PC-3 (cell line): ENCODE results near the gene IL31RA. TPM values are rescaled to one million over a fixed set of nuclear protein-coding genes. Genes with fewer than 3 reads are reported as not detected.

Source experiments
- ATAC-seq: fragments of 200-7000 bp; cut with Tn5 transposase; 2 replicates; pipeline ENCODE4 v1.9.1; 2020; ENCODE audit warnings: mild to moderate bottlenecking, moderate library complexity
- BruUV-seq: library from RNA; stranded (reverse); fragments of 400-500 nt; replicated peaks from 2 replicates; lab custom pipeline; 2021; lab: Mats Ljungman, UMichigan
- CTCF ChIA-PET: fragments of 300-600 bp; sonication (Branson Sonifier 250); formaldehyde crosslinking; loops from one replicate; lab custom pipeline; 2022; ENCODE audit warnings: antibody characterized with exemption; lab: Charles Lee
- POLR2A ChIA-PET: fragments of 300-600 bp; sonication (Branson Sonifier 250); formaldehyde crosslinking; loops from one replicate; lab custom pipeline; 2022; ENCODE audit warnings: antibody characterized with exemption; ENCODE audit not compliant: unreplicated experiment; lab: Charles Lee
- DNase-seq: peaks from one replicate; pipeline ENCODE4 v3.0.0-alpha.2; 2015
- H2AFZ ChIP-seq: fragments of 300-600 bp; sonication (generic); 2 replicates; pipeline ENCODE4 v1.6.0; 2016; ENCODE audit warnings: antibody characterized with exemption, low read length
- H3F3A ChIP-seq: fragments of 300-600 bp; sonication (generic); one replicate; pipeline ENCODE4 v1.6.0; 2017; ENCODE audit warnings: antibody characterized with exemption, low read length, control low read depth, mild to moderate bottlenecking; ENCODE audit not compliant: unreplicated experiment
- H3K27ac ChIP-seq: fragments of 300-600 bp; sonication (generic); 2 replicates; pipeline ENCODE4 v1.5.1; 2016; ENCODE audit warnings: mild to moderate bottlenecking, low read length
- H3K27me3 ChIP-seq: fragments of 300-600 bp; sonication (generic); 2 replicates; pipeline ENCODE4 v1.6.1; 2016; ENCODE audit warnings: low read length, mixed read lengths
- H3K36me3 ChIP-seq: fragments of 300-600 bp; sonication (generic); 2 replicates; pipeline ENCODE4 v1.6.1; 2016; ENCODE audit warnings: low read depth, mixed run types, low read length, mixed read lengths
- H3K4me1 ChIP-seq: fragments of 300-600 bp; sonication (generic); 2 replicates; pipeline ENCODE4 v1.5.1; 2016; ENCODE audit warnings: low read length; ENCODE audit not compliant: insufficient read depth
- H3K4me2 ChIP-seq: fragments of 300-600 bp; sonication (generic); 2 replicates; pipeline ENCODE4 v1.6.0; 2016; ENCODE audit warnings: low read length
- H3K4me3 ChIP-seq: fragments of 300-600 bp; sonication (generic); 2 replicates; pipeline ENCODE4 v1.5.1; 2016; ENCODE audit warnings: mild to moderate bottlenecking, low read length, mixed read lengths
- H3K79me2 ChIP-seq: fragments of 300-600 bp; sonication (generic); 2 replicates; pipeline ENCODE4 v1.6.1; 2017; ENCODE audit warnings: low read length, mixed read lengths
- H3K9ac ChIP-seq: fragments of 300-600 bp; sonication (generic); 2 replicates; pipeline ENCODE4 v1.6.0; 2016; ENCODE audit warnings: mild to moderate bottlenecking, low read length
- H3K9me2 ChIP-seq: fragments of 300-600 bp; sonication (generic); replicated peaks from 2 replicates; pipeline ENCODE4 v1.6.1; 2016; ENCODE audit warnings: mixed run types, low read length, mixed read lengths
- H3K9me3 ChIP-seq: fragments of 300-600 bp; sonication (generic); 2 replicates; pipeline ENCODE4 v1.6.1; 2016; ENCODE audit warnings: low read length, mixed read lengths
- H4K20me1 ChIP-seq: fragments of 300-600 bp; sonication (generic); 2 replicates; pipeline ENCODE4 v1.6.1; 2016; ENCODE audit warnings: low read length, mixed read lengths
- EZH2 ChIP-seq: fragments of 300-600 bp; sonication (generic); IDR thresholded peaks from one replicate; pipeline ENCODE4 v1.6.1; 2017; ENCODE audit warnings: antibody characterized with exemption, mild to moderate bottlenecking, low read length; ENCODE audit not compliant: unreplicated experiment
- EZH2phosphoT487 ChIP-seq: fragments of 300-600 bp; sonication (generic); IDR thresholded peaks from 2 replicates; pipeline ENCODE4 v1.6.1; 2018; ENCODE audit warnings: mild to moderate bottlenecking, antibody characterized with exemption, low read length, borderline replicate concordance
- intact Hi-C: fragments of 100-400 bp; cut with micrococcal nuclease; formaldehyde crosslinking; loops from 2 replicates; pipeline ENCODE4 v1.9.0; 2023
- total RNA-seq: library from RNA; depleted of rRNA; stranded (reverse); fragments of >200 nt; gene quantifications from 2 replicates; pipeline ENCODE4 v1.2.3, GENCODE V29; 2014
- TF ChIP-seq, protein P1 (sequence below): fragments of 300-600 bp; sonication (generic); conservative IDR thresholded peaks from 2 replicates; pipeline ENCODE4 v1.5.1; 2017; ENCODE audit warnings: antibody characterized with exemption, low read depth, mild to moderate bottlenecking, low read length

The IL31RA gene
- total RNA-seq, 1 experiment from 2014 or later, result 1.6 TPM

DNA sequence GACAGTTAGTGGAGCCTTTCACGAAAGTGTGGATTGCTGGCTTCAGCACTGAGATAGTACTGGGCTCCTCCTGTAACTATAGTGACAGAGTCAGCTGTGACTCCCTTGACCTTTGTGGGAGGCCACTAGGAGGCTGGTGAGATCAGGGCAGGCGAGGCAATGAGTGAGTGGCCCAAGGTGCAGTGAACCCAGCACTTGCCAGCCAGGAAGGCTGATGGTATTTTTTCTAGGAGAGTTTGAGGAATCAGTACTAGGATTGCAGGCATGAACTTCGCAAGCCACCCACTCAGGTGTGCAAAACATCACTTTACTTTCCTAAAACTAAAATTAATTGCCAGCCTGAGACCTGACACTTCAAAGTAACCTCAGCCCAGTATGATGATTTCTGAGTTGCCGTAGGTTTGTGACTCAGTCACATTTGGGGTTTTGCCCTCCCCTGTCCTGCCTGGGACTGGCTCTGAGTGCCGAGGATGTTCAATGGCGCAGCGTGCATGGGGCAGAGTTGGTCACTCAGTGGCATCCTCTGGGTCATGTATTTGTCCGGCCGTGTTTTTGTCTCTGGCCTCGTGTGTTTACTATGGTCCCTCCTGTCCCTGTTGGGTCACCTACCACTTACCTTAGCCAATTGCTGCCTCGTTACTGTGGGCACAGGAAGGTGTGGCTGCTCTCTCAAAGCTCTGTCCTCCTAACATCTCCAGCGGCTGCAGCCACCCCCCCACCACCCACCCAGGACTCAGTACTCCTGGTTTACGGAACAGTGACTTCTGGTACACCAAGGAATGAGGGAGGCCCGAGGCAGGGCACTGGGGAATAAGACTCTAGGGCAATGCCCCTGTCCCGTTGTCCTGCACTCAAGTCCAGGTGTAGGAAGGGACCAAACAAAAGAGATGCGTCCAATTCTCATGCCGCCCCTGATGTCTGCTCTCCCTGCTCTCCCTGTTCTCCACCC is 67.2 kb downstream of the IL31RA start:
- no peak overlapping the region for H3K27ac ChIP-seq
- no peak for ATAC-seq
- BruUV-seq, result no TSS peak
- H4K20me1 ChIP-seq, result no peaks in the 10 kb centered on the region
- TF ChIP-seq, protein P1, sequence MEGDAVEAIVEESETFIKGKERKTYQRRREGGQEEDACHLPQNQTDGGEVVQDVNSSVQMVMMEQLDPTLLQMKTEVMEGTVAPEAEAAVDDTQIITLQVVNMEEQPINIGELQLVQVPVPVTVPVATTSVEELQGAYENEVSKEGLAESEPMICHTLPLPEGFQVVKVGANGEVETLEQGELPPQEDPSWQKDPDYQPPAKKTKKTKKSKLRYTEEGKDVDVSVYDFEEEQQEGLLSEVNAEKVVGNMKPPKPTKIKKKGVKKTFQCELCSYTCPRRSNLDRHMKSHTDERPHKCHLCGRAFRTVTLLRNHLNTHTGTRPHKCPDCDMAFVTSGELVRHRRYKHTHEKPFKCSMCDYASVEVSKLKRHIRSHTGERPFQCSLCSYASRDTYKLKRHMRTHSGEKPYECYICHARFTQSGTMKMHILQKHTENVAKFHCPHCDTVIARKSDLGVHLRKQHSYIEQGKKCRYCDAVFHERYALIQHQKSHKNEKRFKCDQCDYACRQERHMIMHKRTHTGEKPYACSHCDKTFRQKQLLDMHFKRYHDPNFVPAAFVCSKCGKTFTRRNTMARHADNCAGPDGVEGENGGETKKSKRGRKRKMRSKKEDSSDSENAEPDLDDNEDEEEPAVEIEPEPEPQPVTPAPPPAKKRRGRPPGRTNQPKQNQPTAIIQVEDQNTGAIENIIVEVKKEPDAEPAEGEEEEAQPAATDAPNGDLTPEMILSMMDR, result no peak
- TF ChIP-seq EZH2, result no peak
- no peak for TF ChIP-seq EZH2phosphoT487
- H3K9me3 ChIP-seq, result no peaks in the 10 kb centered on the region
- CTCF ChIA-PET, result no interaction called here
- no peaks in the 10 kb centered on the region for H3K9me2 ChIP-seq
- POLR2A ChIA-PET, result no interaction called here
- no peaks in the 10 kb centered on the region for H3K27me3 ChIP-seq
- intact Hi-C loops, result no loop called here
- peaks cover 10% of the 10 kb centered on the region; the same call in 1 of the 2 replicates for H3K4me1 ChIP-seq
- no peaks in the 10 kb centered on the region for H3F3A ChIP-seq
- no peak overlapping the region for H3K4me2 ChIP-seq
- H3K9ac ChIP-seq, result no peak overlapping the region
- H2AFZ ChIP-seq, result no peak overlapping the region
- no peaks in the 10 kb centered on the region for H3K36me3 ChIP-seq
- DNase-seq, result no peak
- H3K79me2 ChIP-seq, result no peaks in the 10 kb centered on the region
- H3K4me3 ChIP-seq, result no peak overlapping the region

DNA sequence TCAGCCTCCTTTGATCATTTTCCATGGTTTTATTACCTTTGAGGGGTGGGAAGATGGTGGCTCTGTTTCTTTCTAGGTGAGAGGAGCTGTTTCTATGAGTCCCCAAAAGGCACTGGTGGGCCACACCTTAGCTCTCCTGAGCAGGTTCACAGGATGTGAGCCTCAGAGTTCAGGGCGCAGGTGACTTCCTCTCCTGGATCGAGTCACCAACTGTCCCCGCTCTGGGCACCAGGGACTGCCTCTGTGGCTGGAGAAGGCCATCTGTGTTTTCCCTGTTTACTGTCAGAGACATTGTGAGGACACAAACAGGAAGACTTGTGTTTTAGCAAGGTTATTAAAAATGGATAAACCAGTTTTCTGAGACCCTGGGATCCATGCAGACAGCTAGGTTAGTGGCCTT is 68.5 kb downstream of the IL31RA start:
- TF ChIP-seq EZH2 (no peak), EZH2phosphoT487 (no peak)
- TF ChIP-seq, protein P1, result no peak
- H3K36me3 ChIP-seq, result no peaks in the 10 kb centered on the region
- no peaks in the 10 kb centered on the region for H3K9me3 ChIP-seq
- intact Hi-C loops, result loop anchor here (5.0 to 10.0 kb wide), 3 partner anchors 162 to 515 kb away; partner anchors contain the start of gene SLC38A9
- CTCF ChIA-PET, result no interaction called here
- no TSS peak for BruUV-seq
- no peak overlapping the region for H3K27ac ChIP-seq
- H3K9me2 ChIP-seq, result no peaks in the 10 kb centered on the region
- no peak overlapping the region for H3K9ac ChIP-seq
- POLR2A ChIA-PET, result no interaction called here
- H3K4me3 ChIP-seq, result no peak overlapping the region
- no peak for DNase-seq
- ATAC-seq, result no peak
- no peaks in the 10 kb centered on the region for H3K27me3 ChIP-seq
- H3K79me2 ChIP-seq, result no peaks in the 10 kb centered on the region
- no peak overlapping the region for H3K4me2 ChIP-seq
- no peaks in the 10 kb centered on the region for H3F3A ChIP-seq
- peaks cover 14% of the 10 kb centered on the region; the same call in 1 of the 2 replicates for H3K4me1 ChIP-seq
- H2AFZ ChIP-seq, result no peak overlapping the region
- no peaks in the 10 kb centered on the region for H4K20me1 ChIP-seq
